NCI-H345 treated with DMSO at 0.1 percent for 48 hours (cell line): ENCODE results near the gene SEC16A.

ENCODE experiments used
- DNase-seq: peaks from one replicate; lab custom pipeline; 2025; ENCODE audit not compliant: unreplicated experiment; lab: John Stamatoyannopoulos, UW

SEC16A gene

DNA sequence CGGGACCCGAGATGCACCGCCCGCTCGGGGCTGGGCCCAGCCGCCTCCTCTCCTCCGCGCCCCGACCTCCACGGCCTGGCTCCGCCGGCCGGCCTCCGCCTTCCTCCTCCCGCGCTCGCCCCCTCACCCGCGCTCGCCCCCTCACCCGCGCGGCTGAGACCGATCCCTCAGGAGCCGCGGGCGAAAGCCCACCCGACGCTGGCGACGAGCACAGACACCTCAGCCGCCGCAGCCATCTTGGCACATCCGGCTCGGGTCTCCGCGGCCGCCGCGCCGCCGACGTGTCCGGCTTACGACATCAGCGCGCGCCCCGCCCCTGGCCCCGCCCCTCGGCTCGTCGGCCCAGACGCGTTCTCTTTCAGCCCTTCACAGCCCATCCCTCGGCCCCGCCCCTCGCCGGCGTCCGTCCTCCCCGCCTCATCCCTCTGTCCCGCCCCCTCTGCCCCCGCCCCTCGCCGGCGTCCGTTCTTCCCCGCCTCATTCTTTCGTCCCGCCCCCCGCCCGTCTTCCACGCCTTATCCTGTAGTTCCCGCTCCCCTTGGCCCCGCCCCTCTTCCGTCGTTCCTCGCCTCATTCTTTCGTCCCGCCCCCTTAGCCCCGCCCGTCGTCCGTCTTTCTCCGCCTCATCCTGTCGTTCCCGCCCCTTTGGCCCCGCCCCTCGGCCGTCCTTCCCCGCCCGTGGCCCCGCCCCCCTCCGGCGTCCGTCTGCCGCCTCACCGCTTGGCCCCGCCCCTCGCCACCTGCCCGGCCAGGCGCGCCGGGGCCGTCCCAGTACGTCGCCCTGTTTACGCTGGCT lies at the start of gene SEC16A:
TSS of gene SEC16A (minus strand) at position 248 of the 796 bp plus-strand sequence. CDS start 5,425 bp downstream, outside the sequence.
- peak; percentile 97 for DNase-seq

GRCh38 chr9:136531904-136532798 lies 49.3 kb upstream of the SEC16A start:
- DNase-seq = no peak

DNA sequence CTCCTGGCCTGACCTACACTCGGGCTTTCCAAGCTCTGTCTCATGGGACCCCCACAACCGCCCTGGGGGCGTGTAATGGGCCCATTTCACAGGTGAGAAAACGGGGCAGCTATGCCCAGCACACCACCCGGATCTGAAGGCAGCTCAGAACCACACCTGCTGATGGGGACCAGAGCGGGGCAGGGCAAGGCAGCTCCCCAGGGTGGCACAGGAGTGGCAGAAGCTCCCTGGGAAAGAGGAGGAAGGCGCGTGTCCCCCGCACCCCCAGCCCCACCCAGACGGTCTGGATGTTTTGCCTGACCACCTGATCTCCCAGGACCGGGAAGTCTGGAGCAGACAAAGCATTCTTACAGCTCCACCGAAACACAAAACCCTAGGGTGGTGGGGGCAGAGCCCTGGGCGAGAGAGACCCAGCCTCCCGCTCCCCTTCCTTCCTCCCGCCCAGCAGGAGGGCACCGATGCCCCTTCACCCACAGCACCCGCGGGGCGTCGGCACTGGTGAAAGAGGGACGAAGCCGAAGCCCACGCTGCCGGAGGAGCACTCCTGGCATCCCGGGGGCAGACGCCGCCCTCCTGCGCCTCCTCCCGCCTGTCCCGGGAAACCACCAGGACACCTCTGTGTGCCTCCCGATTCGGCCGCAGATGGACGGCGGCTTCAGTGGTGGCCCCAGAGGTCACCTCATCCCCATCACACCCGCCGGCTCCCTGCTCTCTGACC lies 48.5 kb upstream of the SEC16A start:
- no peak for DNase-seq

DNA sequence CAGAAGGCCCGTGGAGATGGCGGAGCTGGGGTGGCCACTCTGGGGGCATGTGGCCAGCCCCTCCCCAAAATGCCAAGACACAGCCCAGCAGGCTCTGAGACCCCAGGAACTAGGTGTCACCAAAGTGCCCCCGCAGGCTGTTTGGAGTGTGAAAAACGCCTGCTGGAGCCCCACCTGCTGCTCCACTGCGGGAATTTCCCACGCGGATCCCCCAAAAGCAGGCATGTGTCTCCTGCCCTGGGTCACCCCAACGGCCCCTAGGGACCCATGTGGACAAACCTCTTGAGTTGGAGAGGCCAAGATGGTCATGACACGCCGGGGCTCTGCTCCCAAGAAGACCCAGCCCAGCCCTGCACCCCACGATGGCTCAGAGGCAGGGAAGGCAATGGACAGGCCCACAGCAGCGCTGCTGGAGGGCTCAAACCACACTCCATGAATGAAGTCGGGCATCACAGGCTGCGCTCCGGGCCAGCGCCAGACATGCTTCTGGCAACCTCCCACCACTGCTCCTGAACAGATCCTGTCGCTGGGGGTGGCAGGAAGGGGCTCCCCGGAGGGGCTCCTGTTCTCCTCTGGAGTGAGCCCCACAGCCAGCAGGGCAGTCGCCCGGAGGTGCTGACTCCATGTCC lies 47.7 kb upstream of the SEC16A start:
- DNase-seq = no peak

DNA sequence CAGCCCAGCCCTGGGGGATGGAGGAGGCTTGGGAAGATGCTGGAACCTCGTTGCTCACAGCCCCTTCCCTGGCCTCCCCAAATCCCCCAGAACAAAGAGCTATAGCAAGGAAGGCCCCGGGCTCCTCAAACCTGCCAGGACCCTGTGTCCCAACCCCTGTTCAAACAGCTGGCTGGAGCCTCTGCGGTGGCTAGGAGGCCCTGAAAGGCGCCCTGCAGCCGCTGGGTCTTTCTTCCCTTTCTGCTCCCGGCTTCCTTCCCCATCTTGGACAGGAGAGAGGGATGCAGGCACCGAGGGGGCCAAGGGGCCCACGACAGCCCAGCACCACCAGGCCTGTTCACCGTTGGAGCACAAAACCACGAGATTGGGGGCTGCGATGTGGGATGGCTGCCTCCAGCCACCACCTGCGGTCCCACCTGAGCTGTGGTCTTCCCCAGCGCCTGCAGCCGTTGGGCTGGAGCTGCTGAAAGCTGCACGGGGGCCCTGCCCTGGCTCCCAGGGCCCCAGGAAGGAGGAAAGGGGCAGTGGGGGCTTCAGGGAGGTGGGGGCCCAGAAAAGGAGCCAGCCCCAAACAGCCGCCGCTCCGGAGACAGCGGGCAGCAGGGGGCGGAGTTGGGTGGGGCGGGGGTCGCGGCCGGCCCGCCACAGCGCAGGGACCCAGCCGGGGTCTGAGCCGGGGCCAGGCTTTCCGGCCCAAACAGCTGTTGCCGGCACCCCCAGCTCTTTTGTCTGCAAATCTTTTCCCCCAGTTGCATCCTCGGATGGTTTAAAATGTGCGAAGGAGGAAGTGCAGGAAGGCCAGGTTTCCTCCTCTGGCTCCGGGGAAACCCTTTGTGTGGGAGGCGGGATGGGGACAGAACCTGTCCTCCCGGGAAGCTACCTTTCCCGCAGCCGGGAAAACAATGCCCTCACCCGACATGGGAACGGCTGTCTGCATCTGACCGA lies 46.9 kb upstream of the SEC16A start:
- DNase-seq = no peak

DNA sequence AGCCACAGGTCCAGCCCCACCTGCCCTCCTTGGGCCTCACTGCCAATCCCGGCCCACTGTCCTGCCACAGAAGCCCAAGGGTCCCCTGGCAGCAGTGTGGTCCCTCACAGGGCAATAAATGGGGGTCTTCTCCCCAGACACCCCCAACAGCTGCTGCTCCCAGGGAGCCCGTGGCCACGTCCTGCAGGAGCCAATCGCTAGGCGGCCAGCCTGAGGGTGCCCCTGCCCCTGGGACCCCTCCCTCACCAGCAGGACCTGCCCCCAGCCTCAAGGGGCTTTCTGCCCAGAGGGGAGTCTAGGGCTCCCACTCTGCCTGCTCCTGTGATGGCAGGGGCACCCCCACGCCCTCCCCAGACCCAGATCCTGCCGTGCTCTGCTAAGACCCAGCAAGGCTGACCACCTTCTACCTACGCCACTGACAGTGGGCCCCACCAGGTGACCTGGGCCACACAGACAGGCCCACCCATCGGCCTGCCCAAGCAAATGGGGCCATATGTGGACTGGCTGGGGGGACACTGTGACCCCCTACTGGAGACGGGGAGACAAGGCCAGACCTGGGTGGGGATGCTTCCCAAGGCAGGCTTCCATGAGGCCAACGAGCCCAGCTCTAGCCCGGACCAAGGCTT lies 46.0 kb upstream of the SEC16A start:
- DNase-seq = no peak

GRCh38 chr9:136527721-136528710 lies 45.2 kb upstream of the SEC16A start:
- DNase-seq = peak; percentile 39

DNA sequence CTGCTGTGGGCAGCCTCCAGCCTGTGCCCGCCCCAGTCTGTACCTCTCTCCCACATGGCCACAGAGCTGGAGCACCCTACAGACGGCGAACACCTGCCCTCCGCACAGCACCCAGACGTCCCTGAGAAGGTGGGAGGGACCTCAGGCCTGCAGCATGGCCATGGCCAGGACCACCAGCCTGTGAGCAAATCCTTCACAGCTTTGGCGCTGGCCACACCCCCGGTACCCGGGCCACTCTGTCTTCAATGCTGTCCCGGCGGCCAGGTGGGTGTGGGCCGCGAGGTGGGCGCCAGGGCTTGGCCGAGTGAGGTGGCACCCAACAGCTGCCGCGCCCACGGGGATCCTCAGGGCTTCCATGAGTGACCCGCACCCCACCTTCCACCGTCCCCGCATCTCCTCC lies 44.3 kb upstream of the SEC16A start:
- DNase-seq = no peak

DNA sequence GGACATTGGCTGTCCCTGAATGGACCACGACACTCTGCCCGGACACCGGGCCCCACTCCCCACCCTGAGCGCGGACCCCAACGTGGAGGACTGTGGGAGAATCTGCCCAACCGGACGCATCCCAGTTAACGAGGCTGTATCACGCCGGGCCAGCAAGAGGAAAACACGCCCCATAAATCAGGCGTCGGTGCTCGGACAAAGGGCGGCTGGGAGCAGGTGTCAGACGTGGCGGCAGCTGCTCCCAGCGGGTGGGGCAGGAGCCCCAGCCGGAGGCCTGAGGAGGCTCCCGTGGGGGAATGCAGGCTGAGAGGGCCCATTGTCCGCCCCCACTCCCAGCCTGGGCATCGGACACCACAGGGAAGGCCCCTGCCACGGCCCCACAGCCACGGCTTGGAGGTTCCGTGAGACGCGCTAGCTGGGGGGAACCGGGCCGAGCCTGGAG lies 43.8 kb upstream of the SEC16A start:
- DNase-seq = peak; percentile 25

- no peak for DNase-seq
Observed at GRCh38 chr9:136525841-136526499, 43.1 kb upstream of the SEC16A start.

DNA sequence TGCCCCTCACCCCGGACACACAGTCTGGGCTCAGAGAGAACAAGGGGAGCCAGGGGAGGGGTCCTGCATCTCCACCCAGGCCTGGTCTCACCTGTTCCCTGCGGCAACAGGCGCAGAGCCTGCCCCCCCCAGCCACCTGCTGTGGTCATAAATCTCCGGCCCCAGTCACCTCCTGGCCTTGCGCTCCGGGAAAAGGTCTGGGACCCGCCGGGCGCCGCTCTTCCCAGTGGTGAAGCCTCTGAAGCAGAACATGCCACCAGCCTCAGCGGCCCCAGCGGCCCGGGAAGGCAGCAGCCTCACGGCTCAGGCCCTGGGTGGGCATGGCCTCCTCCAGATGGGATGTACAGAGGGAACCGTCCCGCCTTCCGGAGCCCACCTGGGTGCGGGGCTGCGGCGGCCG lies 42.4 kb upstream of the SEC16A start:
- DNase-seq = no peak

- DNase-seq = no peak
Observed at GRCh38 chr9:136522314-136523237, 39.7 kb upstream of the SEC16A start.

- DNase-seq = no peak
Observed at GRCh38 chr9:136521537-136521936, 38.7 kb upstream of the SEC16A start.

DNA sequence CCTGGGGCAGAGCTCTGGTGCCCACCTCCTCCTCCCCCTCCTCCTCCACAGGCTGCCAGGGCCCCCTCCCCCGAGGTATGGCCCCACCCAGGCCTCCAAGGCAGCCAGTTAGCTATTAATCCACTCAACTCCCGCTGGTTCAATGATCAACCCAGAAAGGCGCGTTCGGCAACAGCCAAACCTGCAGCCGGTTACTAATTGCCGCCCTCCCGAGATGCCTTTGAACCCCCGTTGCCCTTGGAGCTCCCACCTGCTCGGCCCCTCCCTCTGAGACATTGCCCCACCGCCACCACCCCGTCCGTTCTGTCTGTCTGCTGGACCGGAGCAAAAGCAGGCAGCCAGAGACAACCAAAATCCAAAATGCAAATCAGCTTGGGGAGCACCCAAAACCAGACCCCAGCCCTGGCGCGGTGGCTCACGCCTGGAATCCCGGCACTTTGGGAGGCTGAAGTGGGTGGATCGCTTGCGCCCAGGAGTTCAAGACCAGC lies 37.3 kb upstream of the SEC16A start:
- DNase-seq = no peak

DNA sequence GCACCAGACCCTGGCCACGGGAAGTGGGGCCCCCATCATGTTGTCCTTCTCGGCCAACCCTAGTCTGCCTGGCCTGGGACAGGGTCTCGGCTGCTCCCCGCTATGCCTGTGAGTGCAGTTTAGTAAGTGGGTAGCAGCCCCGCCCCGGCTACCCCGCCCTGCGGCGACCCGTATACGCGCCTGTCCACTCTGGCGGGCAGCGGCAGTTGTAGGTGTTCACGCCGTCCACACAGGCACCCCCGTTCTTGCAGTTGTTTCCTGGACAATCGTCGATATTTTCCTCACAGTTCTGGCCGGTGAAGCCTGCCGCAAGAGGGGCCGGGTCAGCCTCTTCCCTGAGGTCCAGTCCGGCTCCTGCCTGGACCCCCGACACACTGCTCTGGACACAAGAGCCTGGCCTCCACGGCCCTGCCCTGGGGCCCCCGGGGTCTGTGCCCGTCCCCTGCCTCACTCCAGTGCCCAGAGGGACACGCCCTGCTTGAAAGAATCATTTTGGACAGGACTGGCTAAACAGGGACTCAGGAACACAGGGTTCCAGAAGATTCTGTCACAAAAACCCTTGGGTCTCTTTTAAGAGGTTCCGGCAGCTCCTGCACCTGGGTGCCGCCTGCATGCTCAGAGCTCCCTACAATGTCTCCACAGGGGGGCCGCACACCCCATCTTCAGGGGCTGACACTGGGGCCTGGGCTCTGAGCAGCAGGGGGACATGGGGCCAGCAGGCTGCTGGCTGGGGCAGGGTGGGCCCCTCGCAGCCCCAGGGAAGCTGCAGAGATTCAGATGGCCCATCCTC lies 36.6 kb upstream of the SEC16A start:
- no peak for DNase-seq

GRCh38 chr9:136518623-136519022 lies 35.8 kb upstream of the SEC16A start:
- no peak for DNase-seq
